Esophagus mucosa (tissue), 1 donor: ENCODE data around the gene JAGN1. TPM values are rescaled to one million over a fixed set of nuclear protein-coding genes. Genes with fewer than 3 reads are reported as not detected.
A peak's percentile ranks its signal among the peaks of the same experiment; 100 is the strongest.
"Not testable (repeated sequence)": the region's sequence is repeated elsewhere in the genome, so short reads cannot be mapped to it uniquely, and the experiment has no call there.

Experiments
- ATAC-seq: fragments of 200-7000 bp; cut with Tn5 transposase; one replicate; pipeline ENCODE4 v1.9.1; 2020
- total RNA-seq: library from RNA; stranded (reverse); gene quantifications from one replicate; pipeline ENCODE4 v1.2.4, GENCODE V29; 2023
- donor health status: DM: yes; HTN: yes; CAD: no.

Gene JAGN1
- total RNA-seq, 1 donor from 2014 or later = 18.4 TPM

- no peak for ATAC-seq
These were observed 28.0 kb downstream of the JAGN1 start for GRCh38 chr3:9918261-9919038.

DNA sequence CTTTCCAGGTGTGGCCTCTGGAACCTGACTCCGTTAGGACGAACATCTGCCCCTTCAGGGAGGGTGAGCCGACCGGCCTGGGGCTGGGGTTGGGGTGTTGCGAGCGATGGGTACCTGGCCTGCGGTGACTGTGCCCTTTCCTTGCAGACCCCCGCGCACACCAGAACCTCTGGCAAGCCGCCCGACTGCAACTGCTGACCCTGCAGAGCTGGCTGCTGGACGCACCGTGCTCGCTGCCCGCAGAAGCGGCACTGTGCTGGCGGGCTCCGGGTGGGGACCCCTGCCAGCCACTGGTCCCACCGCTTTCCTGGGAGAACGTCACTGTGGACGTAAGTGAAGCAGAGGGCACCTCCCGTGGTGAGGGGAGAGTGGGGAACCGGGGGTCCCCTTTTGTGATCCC is 37.7 kb downstream of the JAGN1 start:
- no peak for ATAC-seq

- no peak for ATAC-seq
These were observed 40.5 kb downstream of the JAGN1 start for GRCh38 chr3:9930804-9931418.

DNA sequence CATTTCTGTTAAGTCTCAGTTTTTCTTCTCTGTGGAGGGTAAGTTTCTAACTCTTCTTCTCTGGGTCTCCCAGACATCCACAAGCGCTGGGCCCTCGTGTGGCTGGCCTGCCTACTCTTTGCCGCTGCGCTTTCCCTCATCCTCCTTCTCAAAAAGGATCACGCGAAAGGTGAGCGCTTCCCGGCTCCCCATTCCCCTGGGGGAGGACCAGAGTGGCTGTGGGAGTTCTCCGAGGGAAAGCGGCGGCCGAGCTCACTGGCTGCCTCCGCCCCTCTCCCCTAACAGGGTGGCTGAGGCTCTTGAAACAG is 42.1 kb downstream of the JAGN1 start:
- no peak for ATAC-seq

DNA sequence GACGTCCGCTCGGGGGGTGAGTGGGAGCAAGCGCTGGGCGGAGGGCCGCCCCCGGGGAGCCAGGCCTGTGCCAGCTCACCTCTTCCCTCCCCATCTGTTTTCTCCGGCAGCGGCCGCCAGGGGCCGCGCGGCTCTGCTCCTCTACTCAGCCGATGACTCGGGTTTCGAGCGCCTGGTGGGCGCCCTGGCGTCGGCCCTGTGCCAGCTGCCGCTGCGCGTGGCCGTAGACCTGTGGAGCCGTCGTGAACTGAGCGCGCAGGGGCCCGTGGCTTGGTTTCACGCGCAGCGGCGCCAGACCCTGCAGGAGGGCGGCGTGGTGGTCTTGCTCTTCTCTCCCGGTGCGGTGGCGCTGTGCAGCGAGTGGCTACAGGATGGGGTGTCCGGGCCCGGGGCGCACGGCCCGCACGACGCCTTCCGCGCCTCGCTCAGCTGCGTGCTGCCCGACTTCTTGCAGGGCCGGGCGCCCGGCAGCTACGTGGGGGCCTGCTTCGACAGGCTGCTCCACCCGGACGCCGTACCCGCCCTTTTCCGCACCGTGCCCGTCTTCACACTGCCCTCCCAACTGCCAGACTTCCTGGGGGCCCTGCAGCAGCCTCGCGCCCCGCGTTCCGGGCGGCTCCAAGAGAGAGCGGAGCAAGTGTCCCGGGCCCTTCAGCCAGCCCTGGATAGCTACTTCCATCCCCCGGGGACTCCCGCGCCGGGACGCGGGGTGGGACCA is 42.6 kb downstream of the JAGN1 start:
- peak; percentile 78 for ATAC-seq

DNA sequence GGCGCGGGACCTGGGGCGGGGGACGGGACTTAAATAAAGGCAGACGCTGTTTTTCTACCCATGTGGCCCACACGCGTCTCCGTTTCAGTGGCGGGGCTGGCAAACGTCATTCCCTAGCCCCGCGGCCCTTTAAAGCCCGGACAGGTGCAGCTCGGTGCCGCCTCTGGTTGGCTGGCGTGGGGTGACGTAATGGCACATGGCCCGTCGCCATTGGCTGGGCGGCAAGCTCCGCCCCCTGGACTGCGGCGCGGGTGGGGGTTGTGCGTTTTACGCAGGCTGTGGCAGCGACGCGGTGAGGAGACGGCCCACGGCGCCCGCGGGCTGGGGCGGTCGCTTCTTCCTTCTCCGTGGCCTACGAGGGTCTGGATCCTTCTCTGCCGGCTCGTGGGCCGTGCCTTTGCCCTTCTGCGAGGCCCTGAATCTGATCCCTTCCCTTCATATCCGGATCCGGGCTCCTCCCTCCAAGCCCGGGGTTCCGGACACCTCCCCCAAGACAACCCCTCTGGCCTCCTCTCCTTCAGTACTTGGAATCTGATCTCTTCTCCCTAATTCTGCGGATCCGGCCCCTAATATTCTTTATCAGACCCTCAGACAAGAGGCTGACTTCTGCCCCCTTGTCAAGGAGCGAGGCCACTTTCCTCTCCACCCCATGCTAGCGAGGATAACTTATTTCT is 43.3 kb downstream of the JAGN1 start, which contains the start of gene CRELD1:
CRELD1 (plus strand) TSS at position 274 of the 674 bp plus-strand sequence. CDS start 605 bp downstream, outside the sequence.
- ATAC-seq = peak; percentile 95

- no peak for ATAC-seq
These were observed 43.8 kb downstream of the JAGN1 start for GRCh38 chr3:9934235-9934621.

GRCh38 chr3:9934993-9935392 is 44.6 kb downstream of the JAGN1 start:
- no peak for ATAC-seq

- no peak for ATAC-seq
These were observed 45.6 kb downstream of the JAGN1 start for GRCh38 chr3:9935966-9936510.

DNA sequence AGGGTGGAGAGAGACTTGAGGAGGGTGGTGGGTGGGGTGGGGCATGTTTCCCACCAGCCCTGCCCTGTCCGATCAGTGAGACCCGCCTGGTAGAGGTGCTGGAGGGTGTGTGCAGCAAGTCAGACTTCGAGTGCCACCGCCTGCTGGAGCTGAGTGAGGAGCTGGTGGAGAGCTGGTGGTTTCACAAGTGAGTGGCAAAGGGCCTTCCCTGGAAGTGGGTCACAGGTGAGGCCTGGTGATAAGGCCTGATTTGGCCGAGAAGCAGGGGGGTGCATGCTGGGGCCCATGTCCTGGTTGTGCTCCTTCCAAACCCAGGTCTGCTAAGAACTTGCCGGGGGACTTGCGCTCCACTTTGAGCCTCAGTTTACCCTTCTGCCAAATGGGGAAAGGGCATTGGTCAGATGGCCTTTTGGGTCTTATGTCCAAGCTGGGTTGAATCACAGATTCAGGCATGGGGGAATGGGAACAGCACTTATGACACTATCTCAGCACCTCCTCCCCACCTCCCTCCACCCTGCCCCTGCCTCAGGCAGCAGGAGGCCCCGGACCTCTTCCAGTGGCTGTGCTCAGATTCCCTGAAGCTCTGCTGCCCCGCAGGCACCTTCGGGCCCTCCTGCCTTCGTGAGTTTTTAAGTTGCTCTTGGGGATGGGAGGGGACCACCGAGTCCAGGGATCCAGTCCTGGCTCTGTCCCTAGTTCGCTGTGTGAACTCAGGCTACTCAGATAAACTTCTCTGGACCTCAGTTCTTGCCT is 47.3 kb downstream of the JAGN1 start:
- ATAC-seq = no peak

DNA sequence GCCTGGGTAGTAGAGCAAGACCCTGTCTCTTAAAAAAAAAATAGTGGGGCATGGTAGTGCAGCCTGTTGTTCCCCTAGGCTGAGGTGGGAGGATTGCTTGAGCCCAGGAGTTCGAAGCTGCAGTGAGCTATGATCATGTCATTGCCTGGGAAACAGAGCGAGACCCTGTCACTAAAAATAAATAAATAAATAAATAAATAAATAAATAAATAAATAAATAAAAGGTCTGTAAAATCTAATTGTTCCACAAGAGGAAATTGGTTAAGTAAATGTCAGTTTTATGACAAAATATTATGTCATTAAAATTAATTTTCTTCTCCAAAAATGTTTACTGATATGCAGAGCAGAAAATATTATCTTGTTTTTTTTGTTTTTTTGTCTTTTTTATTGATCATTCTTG is 48.6 kb downstream of the JAGN1 start:
- no peak for ATAC-seq

DNA sequence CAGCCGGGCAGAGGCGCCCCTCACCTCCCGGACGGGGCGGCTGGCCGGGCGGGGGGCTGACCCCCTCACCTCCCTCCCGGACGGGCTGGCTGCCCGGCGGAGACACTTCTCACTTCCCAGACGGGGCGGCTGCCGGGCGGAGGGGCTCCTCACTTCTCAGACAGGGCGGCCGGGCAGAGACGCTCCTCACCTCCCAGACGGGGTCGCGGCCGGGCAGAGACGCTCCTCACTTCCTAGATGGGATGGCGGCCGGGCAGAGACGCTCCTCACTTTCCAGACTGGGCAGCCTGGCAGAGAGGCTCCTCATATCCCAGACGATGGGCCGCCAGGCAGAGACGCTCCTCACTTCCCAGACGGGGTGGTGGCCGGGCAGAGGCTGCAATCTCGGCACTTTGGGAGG is 49.5 kb downstream of the JAGN1 start:
- not testable (repeated sequence) for ATAC-seq

- no peak for ATAC-seq
These were observed 50.3 kb downstream of the JAGN1 start for GRCh38 chr3:9940746-9941145.

DNA sequence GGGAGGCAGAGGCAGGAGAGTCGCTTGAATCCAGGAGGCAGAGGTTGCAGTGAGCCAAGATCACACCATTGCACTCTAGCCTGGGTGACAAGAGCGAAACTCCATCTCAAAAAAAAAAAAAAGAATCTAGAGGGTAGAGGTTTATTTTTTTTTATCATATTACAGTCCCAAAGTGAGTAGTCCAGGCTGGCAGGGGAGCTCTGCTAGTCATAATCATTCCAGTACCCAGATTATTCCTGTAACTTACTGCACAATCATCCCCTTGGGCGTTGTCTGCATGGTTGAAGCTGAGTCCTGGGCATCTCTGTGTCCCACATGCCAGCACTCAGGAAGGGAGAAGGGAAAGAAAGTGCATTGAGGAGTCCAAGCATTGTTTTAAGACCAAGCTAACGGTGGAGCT is 51.8 kb downstream of the JAGN1 start:
- ATAC-seq = no peak

GRCh38 chr3:9942934-9943690 is 52.7 kb downstream of the JAGN1 start:
- no peak for ATAC-seq

Other genes with a start within 250 kb of the JAGN1 start
- gene MTMR14, start 241.1 kb upstream of the JAGN1 start, total RNA-seq = 22.0 TPM
- not detected for gene CPNE9, start 186.8 kb upstream of the JAGN1 start, total RNA-seq
- gene BRPF1, start 158.9 kb upstream of the JAGN1 start, total RNA-seq = 11.9 TPM
- gene OGG1, start 140.7 kb upstream of the JAGN1 start, total RNA-seq = 9.6 TPM
- 2.6 TPM for gene CAMK1, start 120.7 kb upstream of the JAGN1 start, total RNA-seq
- 32.3 TPM for gene TADA3, start 98.1 kb upstream of the JAGN1 start, total RNA-seq
- 154 TPM for gene ARPC4, start 97.5 kb upstream of the JAGN1 start, total RNA-seq
- 12.3 TPM for gene TTLL3, start 80.3 kb upstream of the JAGN1 start, total RNA-seq
- gene RPUSD3, start 46.6 kb upstream of the JAGN1 start, total RNA-seq = 29.1 TPM
- gene CIDEC, start 10.4 kb upstream of the JAGN1 start, total RNA-seq = not detected
- gene IL17RE, start 12.2 kb downstream of the JAGN1 start, total RNA-seq = 12.9 TPM
- gene IL17RC, start 26.5 kb downstream of the JAGN1 start, total RNA-seq = 26.6 TPM
- gene CRELD1, start 43.2 kb downstream of the JAGN1 start, total RNA-seq = 4.6 TPM
- gene PRRT3, start 61.8 kb downstream of the JAGN1 start, total RNA-seq = 0.56 TPM
- gene EMC3, start 96.2 kb downstream of the JAGN1 start, total RNA-seq = 54.8 TPM
- 12.5 TPM for gene FANCD2, start 135.8 kb downstream of the JAGN1 start, total RNA-seq
- gene FANCD2OS, start 217.6 kb downstream of the JAGN1 start, total RNA-seq = not detected
- 108 TPM for gene BRK1, start 225.1 kb downstream of the JAGN1 start, total RNA-seq